KMS-11 (cell line): ENCODE data around the gene PRSS21.

Source experiments
- H2AFZ ChIP-seq: fragments of 200-600 bp; sonication (generic); 2 replicates; pipeline ENCODE4 v1.6.1; 2016; ENCODE audit warnings: antibody characterized with exemption, mixed run types, low read depth
- H3K27ac ChIP-seq: fragments of 200-600 bp; sonication (generic); 2 replicates; pipeline ENCODE4 v1.6.1; 2016; ENCODE audit warnings: mild to moderate bottlenecking, mixed run types
- H3K27me3 ChIP-seq: fragments of 200-600 bp; sonication (generic); 2 replicates; pipeline ENCODE4 v1.6.1; 2017; ENCODE audit warnings: mild to moderate bottlenecking, low read depth, mixed run types, moderate library complexity; ENCODE audit not compliant: insufficient read depth
- H3K36me3 ChIP-seq: fragments of 200-600 bp; sonication (generic); 2 replicates; pipeline ENCODE4 v1.6.1; 2017; ENCODE audit warnings: mild to moderate bottlenecking, mixed run types; ENCODE audit not compliant: insufficient read depth
- H3K4me1 ChIP-seq: fragments of 200-600 bp; sonication (generic); 2 replicates; pipeline ENCODE4 v1.6.1; 2016; ENCODE audit warnings: mild to moderate bottlenecking, low read depth, mixed run types; ENCODE audit not compliant: poor library complexity, severe bottlenecking
- H3K4me2 ChIP-seq: fragments of 200-600 bp; sonication (generic); 2 replicates; pipeline ENCODE4 v1.7.0; 2016; ENCODE audit warnings: mild to moderate bottlenecking, mixed run types
- H3K4me3 ChIP-seq: fragments of 200-600 bp; sonication (generic); IDR thresholded peaks from 2 replicates; pipeline ENCODE4 v1.6.1; 2017; ENCODE audit warnings: low read depth, low read length, mixed read lengths; ENCODE audit not compliant: insufficient read depth
- H3K79me2 ChIP-seq: fragments of 200-600 bp; sonication (generic); 2 replicates; pipeline ENCODE4 v1.6.1; 2016; ENCODE audit warnings: low read depth, mixed run types; ENCODE audit not compliant: insufficient read depth
- H3K9ac ChIP-seq: fragments of 200-600 bp; sonication (generic); 2 replicates; pipeline ENCODE4 v1.6.1; 2016; ENCODE audit warnings: mild to moderate bottlenecking, mixed run types
- H4K20me1 ChIP-seq: fragments of 200-600 bp; sonication (generic); 2 replicates; pipeline ENCODE4 v1.6.1; 2016; ENCODE audit warnings: mild to moderate bottlenecking, mixed run types; ENCODE audit not compliant: insufficient read depth
- TF ChIP-seq, protein P1 (sequence below): fragments of 200-600 bp; sonication (generic); conservative IDR thresholded peaks from 2 replicates; pipeline ENCODE4 v1.6.1; 2017; ENCODE audit warnings: low read depth, mild to moderate bottlenecking, antibody characterized with exemption, low read length, moderate library complexity, mixed read lengths

The PRSS21 gene

DNA sequence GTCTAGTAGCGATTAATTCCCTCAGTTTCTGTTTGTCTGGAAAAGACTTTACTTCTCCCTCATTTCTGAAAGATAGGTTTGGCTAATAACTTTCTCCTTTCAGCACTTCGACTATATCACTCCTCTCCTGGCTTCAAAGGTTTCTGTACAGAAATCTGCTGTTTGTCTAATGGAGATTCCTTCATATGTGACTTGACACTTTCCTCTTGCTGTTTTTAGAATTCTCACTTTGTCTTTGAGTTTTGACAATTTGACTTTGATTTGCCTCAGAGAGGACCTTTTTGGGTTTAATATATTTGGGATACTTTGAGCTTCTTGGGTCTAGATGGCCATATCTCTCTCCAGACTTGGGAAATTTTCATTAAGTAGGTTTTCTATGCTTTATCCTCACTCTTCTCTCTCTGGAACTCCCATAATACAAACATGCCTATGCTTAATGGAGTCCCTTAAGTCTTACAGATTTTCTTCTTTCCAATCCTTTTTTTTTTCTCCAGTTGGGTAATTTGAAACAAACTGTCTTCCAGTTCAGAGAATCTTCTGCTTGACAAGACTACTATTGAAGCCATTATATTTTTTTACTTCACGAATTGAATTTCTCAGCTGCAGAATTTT, 7.8 kb upstream of the PRSS21 start:
- no peak overlapping the region for H3K4me2 ChIP-seq
- H3K4me1 ChIP-seq: no peaks in the 10 kb centered on the region
- peaks cover 99% of the 10 kb centered on the region for H3K27me3 ChIP-seq
- H3K9ac ChIP-seq: no peak overlapping the region
- no peaks in the 10 kb centered on the region for H4K20me1 ChIP-seq
- no peaks in the 10 kb centered on the region for H3K36me3 ChIP-seq
- no peak overlapping the region for H2AFZ ChIP-seq
- no peak overlapping the region for H3K4me3 ChIP-seq
- no peaks in the 10 kb centered on the region for H3K79me2 ChIP-seq
- no peak overlapping the region for H3K27ac ChIP-seq
- TF ChIP-seq, protein P1, sequence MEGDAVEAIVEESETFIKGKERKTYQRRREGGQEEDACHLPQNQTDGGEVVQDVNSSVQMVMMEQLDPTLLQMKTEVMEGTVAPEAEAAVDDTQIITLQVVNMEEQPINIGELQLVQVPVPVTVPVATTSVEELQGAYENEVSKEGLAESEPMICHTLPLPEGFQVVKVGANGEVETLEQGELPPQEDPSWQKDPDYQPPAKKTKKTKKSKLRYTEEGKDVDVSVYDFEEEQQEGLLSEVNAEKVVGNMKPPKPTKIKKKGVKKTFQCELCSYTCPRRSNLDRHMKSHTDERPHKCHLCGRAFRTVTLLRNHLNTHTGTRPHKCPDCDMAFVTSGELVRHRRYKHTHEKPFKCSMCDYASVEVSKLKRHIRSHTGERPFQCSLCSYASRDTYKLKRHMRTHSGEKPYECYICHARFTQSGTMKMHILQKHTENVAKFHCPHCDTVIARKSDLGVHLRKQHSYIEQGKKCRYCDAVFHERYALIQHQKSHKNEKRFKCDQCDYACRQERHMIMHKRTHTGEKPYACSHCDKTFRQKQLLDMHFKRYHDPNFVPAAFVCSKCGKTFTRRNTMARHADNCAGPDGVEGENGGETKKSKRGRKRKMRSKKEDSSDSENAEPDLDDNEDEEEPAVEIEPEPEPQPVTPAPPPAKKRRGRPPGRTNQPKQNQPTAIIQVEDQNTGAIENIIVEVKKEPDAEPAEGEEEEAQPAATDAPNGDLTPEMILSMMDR: no peak

DNA sequence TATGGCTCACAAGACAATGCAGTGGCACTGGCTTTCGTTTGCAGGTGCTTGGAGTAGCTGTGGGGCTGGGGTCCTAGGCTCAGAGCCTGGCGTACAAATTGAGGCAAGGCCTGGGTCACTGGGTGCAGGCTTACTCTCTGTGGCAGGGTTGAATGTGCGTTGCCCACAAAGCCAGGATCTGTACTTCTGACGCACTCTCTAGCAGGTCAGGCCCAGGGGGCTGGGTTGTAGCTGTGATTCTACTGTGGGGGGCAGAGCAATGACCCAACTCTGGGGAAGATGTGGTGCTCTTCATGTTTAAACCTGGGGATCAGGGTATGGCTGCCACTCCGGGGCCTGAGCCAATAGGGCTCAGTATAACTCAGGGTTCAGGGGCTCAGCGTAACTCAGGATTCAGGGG, 6.4 kb upstream of the PRSS21 start:
- Histone ChIP-seq H3K9ac (no peak overlapping the region), H2AFZ (no peak overlapping the region), H3K4me3 (no peak overlapping the region), H3K36me3 (no peaks in the 10 kb centered on the region), H3K4me2 (no peak overlapping the region), H3K4me1 (no peaks in the 10 kb centered on the region), H4K20me1 (no peaks in the 10 kb centered on the region), H3K27me3 (peaks cover 99% of the 10 kb centered on the region), H3K79me2 (no peaks in the 10 kb centered on the region), H3K27ac (no peak overlapping the region)
- TF ChIP-seq, protein P1: no peak

DNA sequence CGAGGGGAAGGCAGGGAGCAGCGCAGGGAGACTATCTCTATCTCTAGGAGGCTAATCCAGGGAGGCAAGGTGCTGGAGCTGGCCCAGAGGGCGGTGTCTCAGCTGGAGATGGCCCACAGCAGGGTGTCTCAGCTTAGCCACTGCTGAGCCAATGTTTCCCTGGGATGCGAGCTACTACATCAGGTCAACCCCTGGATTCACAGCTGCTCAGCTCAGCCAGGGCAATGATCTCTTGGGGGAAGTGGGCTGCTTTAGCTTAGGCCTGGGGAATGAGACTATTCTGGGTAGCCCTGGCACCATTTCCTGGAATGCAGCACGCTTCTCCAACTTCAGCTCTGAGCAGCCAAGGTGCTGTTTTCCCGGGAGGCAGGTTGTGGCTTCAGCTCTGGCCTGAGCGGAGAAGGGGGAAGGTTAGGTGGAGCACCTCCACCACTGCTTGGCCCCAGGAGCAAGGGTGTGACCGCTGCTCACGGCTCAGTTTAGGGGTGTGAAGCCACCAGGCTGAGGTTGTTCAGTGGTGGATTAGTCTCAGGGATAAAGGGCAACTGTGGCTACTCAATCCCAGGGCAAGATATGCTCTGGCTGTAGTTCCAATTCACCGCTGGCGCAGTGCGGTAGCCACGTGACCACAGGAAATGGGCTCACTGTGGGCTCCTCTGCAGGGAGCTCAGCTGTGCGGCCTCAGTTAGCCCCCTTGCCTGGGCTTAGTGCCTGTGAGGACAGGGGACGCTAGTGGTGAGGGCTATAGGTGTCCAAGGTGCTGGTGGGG, 5.2 kb upstream of the PRSS21 start:
- Histone ChIP-seq H3K4me1 (no peaks in the 10 kb centered on the region), H3K27ac (no peak overlapping the region), H2AFZ (no peak overlapping the region), H3K9ac (no peak overlapping the region), H3K79me2 (no peaks in the 10 kb centered on the region), H3K4me3 (no peak overlapping the region), H3K36me3 (no peaks in the 10 kb centered on the region), H4K20me1 (no peaks in the 10 kb centered on the region), H3K27me3 (peaks cover 99% of the 10 kb centered on the region), H3K4me2 (no peak overlapping the region)
- TF ChIP-seq, protein P1: no peak

DNA sequence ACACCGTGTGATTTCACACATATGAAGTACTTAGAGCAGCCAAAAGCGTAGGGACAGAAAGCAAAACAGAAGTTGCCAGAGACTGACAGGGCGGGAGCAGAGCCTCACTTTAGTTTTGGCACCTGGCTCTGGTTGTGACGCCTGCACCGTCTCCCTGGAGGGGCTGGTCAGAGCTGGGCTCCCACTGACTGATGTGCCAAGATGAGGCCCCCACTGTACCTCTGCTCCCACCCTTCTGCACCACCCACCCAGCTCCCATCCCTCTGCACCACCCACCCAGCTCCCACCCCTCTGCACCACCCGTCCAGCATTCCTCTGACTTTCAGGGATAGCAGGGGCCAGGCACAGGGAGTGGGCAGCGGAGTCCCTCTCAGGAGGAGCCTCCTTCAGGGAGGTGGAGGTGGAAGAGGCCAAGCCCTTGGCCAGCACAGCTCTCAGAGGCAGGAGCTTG, 3.2 kb upstream of the PRSS21 start:
- H3K4me3 ChIP-seq: no peak overlapping the region

More for the DNA sequence above, 3.2 kb upstream of the PRSS21 start:
- H3K27ac ChIP-seq: no peak overlapping the region
- H3K79me2 ChIP-seq: no peaks in the 10 kb centered on the region
- H4K20me1 ChIP-seq: no peaks in the 10 kb centered on the region
- no peaks in the 10 kb centered on the region for H3K36me3 ChIP-seq
- H3K9ac ChIP-seq: no peak overlapping the region
- TF ChIP-seq, protein P1: no peak
- H3K4me2 ChIP-seq: no peak overlapping the region
- no peaks in the 10 kb centered on the region for H3K4me1 ChIP-seq
- H2AFZ ChIP-seq: no peak overlapping the region
- peaks cover 90% of the 10 kb centered on the region for H3K27me3 ChIP-seq
